CD14-positive monocyte (primary cell): ENCODE measurements around the gene KCNQ1OT1. TPM values are rescaled to one million over a fixed set of nuclear protein-coding genes. Genes with fewer than 3 reads are reported as not detected.
A peak's percentile ranks its signal among the peaks of the same experiment; 100 is the strongest.

ENCODE experiments used
- DNase-seq, 3 donors: peaks; one replicate each; pipeline ENCODE4 v3.0.0-alpha.2; 2011 to 2022
- H2AFZ ChIP-seq: 2 replicates; pipeline ENCODE4 v1.6.0; 2012; ENCODE audit warnings: mild to moderate bottlenecking, low read depth, low read length, inconsistent platforms; ENCODE audit not compliant: insufficient read depth, poor library complexity, severe bottlenecking
- H3K27ac ChIP-seq, 2 donors: 1 replicate in 1 of 2; 2 replicates in 1 of 2; pipeline ENCODE4 v1.5.1; 2012 to 2013; ENCODE audit warnings: low read length in 2 of 2, control low read depth in 1 of 2, inconsistent platforms in 1 of 2, low read depth in 1 of 2, mild to moderate bottlenecking in 1 of 2
- H3K27me3 ChIP-seq, 2 donors: one replicate each; pipeline versions ENCODE4 v1.6.0 to v1.6.1; 2011 to 2013; ENCODE audit warnings: low read length in 2 of 2; ENCODE audit not compliant: control insufficient read depth in 2 of 2, insufficient read depth in 2 of 2
- H3K36me3 ChIP-seq, 2 donors: replicated peaks in 1 of 2; 1 replicate in 1 of 2; 2 replicates in 1 of 2; pipeline versions ENCODE4 v1.5.1 to v1.6.1; 2012 to 2013; ENCODE audit warnings: low read length in 2 of 2, control low read depth in 1 of 2, inconsistent platforms in 1 of 2, mild to moderate bottlenecking in 1 of 2; ENCODE audit not compliant: insufficient read depth in 2 of 2, control insufficient read depth in 1 of 2
- H3K4me1 ChIP-seq, 2 donors: 1 replicate in 1 of 2; 2 replicates in 1 of 2; pipeline versions ENCODE4 v1.5.1 to v1.6.1; 2012 to 2013; ENCODE audit warnings: low read length in 2 of 2, control low read depth in 1 of 2, inconsistent platforms in 1 of 2, mild to moderate bottlenecking in 1 of 2, moderate library complexity in 1 of 2; ENCODE audit not compliant: insufficient read depth in 2 of 2, control insufficient read depth in 1 of 2
- H3K4me2 ChIP-seq: replicated peaks from 2 replicates; pipeline ENCODE3; 2012; ENCODE audit warnings: low read length, moderate library complexity, mild to moderate bottlenecking; ENCODE audit not compliant: poor library complexity, severe bottlenecking; ENCODE audit errors: extremely low read depth
- H3K4me3 ChIP-seq, 3 experiments: fragments of 200-600 bp in 1 of 3; sonication (generic) in 1 of 3; replicated peaks in 1 of 3; 1 replicate in 2 of 3; 2 replicates in 1 of 3; pipeline ENCODE4 v1.5.1; 2011 to 2013; ENCODE audit warnings: low read length in 3 of 3, mild to moderate bottlenecking in 3 of 3, control low read depth in 2 of 3, low read depth in 2 of 3, inconsistent platforms in 1 of 3, moderate library complexity in 1 of 3
- H3K79me2 ChIP-seq: 2 replicates; pipeline ENCODE4 v1.6.0; 2012; ENCODE audit warnings: mild to moderate bottlenecking, control low read depth, inconsistent platforms, low read length, moderate library complexity; ENCODE audit not compliant: insufficient read depth
- H3K9ac ChIP-seq: 2 replicates; pipeline ENCODE4 v1.6.0; 2017; ENCODE audit warnings: low read length, mild to moderate bottlenecking; ENCODE audit not compliant: insufficient read depth, poor library complexity, severe bottlenecking
- H3K9me3 ChIP-seq, 2 donors: replicated peaks in 1 of 2; 1 replicate in 1 of 2; 2 replicates in 1 of 2; pipeline versions ENCODE4 v1.5.1 to v1.6.1; 2012 to 2013; ENCODE audit warnings: low read length in 2 of 2, control low read depth in 1 of 2; ENCODE audit not compliant: control insufficient read depth in 1 of 2, insufficient read depth in 1 of 2
- H4K20me1 ChIP-seq: 2 replicates; pipeline ENCODE4 v1.6.0; 2012; ENCODE audit warnings: mild to moderate bottlenecking, low read length, control low read depth, moderate library complexity; ENCODE audit not compliant: insufficient read depth
- H3K27ac Mint-ChIP-seq, 7 donors: one replicate each; pipeline ENCODE4 v1.8.0; 2020; ENCODE audit warnings: mild to moderate bottlenecking in 7 of 7, mixed read lengths in 7 of 7, moderate library complexity in 6 of 7, inconsistent platforms in 2 of 7
- H3K27me3 Mint-ChIP-seq, 3 donors: one replicate each; pipeline ENCODE4 v1.8.0; 2021 to 2022; ENCODE audit warnings: low read depth in 3 of 3, mild to moderate bottlenecking in 3 of 3, mixed read lengths in 3 of 3, moderate library complexity in 3 of 3, inconsistent platforms in 1 of 3
- H3K36me3 Mint-ChIP-seq, 2 donors: one replicate each; pipeline ENCODE4 v1.8.0; 2020; ENCODE audit warnings: mixed read lengths in 2 of 2, inconsistent platforms in 1 of 2, mild to moderate bottlenecking in 1 of 2
- H3K4me1 Mint-ChIP-seq: one replicate; pipeline ENCODE4 v1.8.0; 2020; ENCODE audit warnings: mild to moderate bottlenecking, mixed read lengths
- H3K4me3 Mint-ChIP-seq, 2 donors: one replicate each; pipeline ENCODE4 v1.8.0; 2020; ENCODE audit warnings: mild to moderate bottlenecking in 2 of 2, mixed read lengths in 2 of 2, moderate library complexity in 1 of 2
- H3K9me3 Mint-ChIP-seq, 7 donors: one replicate each; pipeline ENCODE4 v1.8.0; 2020 to 2022; ENCODE audit warnings: mixed read lengths in 7 of 7, mild to moderate bottlenecking in 6 of 7, moderate library complexity in 6 of 7, inconsistent platforms in 2 of 7
- CTCF ChIP-seq: fragments of 200-600 bp; IDR thresholded peaks from one replicate; pipeline ENCODE4 v1.8.0; 2022; ENCODE audit warnings: antibody characterized with exemption, mild to moderate bottlenecking
- WGBS: methylation state at CpG from one replicate; pipeline ENCODE4 v1.1.5; 2013; ENCODE audit warnings: missing lambda C conversion rate; ENCODE audit not compliant: insufficient coverage; 5-methylcytosine and 5-hydroxymethylcytosine counted together
- intact Hi-C, 2 donors: fragments of 100-400 bp; cut with micrococcal nuclease; formaldehyde crosslinking; loops; one replicate each; pipeline versions ENCODE4 v1.15.0 to v1.15.1; 2023
- polyA plus RNA-seq, 3 donors: library from polyadenylated mRNA; depleted of rRNA in 1 of 3; unstranded in 2 of 3; stranded (reverse) in 1 of 3; fragments of 300-500 nt in 2 of 3; fragments of >200 nt in 1 of 3; fragmentation: Illumina TruSeq in 2 of 3; gene quantifications; 1 replicate in 2 of 3; 2 replicates in 1 of 3; pipeline ENCODE4 v1.2.3, GENCODE V29; 2012 to 2021

KCNQ1OT1 gene
- polyA plus RNA-seq, 3 donors: 0.01 to 0.04 (median 0.03) TPM

GRCh38 chr11:2728128-2728662 is 28.4 kb upstream of the KCNQ1OT1 start:
- peaks cover 7 to 17% of the 10 kb centered on the region in 2 donors for H3K36me3 Mint-ChIP-seq
- 92% methylated on average over 17 of the region's 17 CpGs for WGBS
- peaks cover 0 to 1% (median 0%) of the 10 kb centered on the region in 7 donors for H3K9me3 Mint-ChIP-seq
- H3K4me3 Mint-ChIP-seq: no peak overlapping the region
- no peak overlapping the region for H3K4me2 ChIP-seq
- peak overlapping the region in 1 of 7 donors; percentile 68 for H3K27ac Mint-ChIP-seq
- intact Hi-C loops: no loop called here
- H3K27me3 ChIP-seq: no peaks in the 10 kb centered on the region
- H3K4me1 ChIP-seq: no peaks in the 10 kb centered on the region
- peaks cover 3 to 5% (median 3%) of the 10 kb centered on the region in 3 donors for H3K27me3 Mint-ChIP-seq
- peaks cover 0 to 7% of the 10 kb centered on the region in 2 donors for H3K36me3 ChIP-seq
- H4K20me1 ChIP-seq: peaks cover 81% of the 10 kb centered on the region
- H3K4me1 Mint-ChIP-seq: no peaks in the 10 kb centered on the region
- no peak overlapping the region for H3K27ac ChIP-seq
- H3K9me3 ChIP-seq: no peaks in the 10 kb centered on the region
- TF ChIP-seq CTCF: no peak
- no peak overlapping the region for H3K9ac ChIP-seq
- H3K4me3 ChIP-seq: no peak overlapping the region
- DNase-seq: no peak
- H2AFZ ChIP-seq: no peak overlapping the region
- no peaks in the 10 kb centered on the region for H3K79me2 ChIP-seq

GRCh38 chr11:2726964-2727363 is 27.2 kb upstream of the KCNQ1OT1 start:
- Histone ChIP-seq H3K9me3 (no peaks in the 10 kb centered on the region), H3K36me3 (peaks cover 0 to 7% of the 10 kb centered on the region in 2 donors), H3K4me3 (no peak overlapping the region), H3K79me2 (no peaks in the 10 kb centered on the region), H3K9ac (no peak overlapping the region), H3K4me1 (no peaks in the 10 kb centered on the region), H3K27ac (no peak overlapping the region), H3K4me2 (no peak overlapping the region), H3K27me3 (no peaks in the 10 kb centered on the region), H4K20me1 (peaks cover 85% of the 10 kb centered on the region), H2AFZ (no peak overlapping the region)
- Mint-ChIP-seq H3K9me3 (peaks cover 0 to 1% (median 0%) of the 10 kb centered on the region in 7 donors), H3K4me1 (no peaks in the 10 kb centered on the region), H3K4me3 (no peak overlapping the region), H3K36me3 (peaks cover 7 to 17% of the 10 kb centered on the region in 2 donors), H3K27ac (peak overlapping the region in 1 of 7 donors; percentile 76), H3K27me3 (peaks cover 3 to 7% (median 3%) of the 10 kb centered on the region in 3 donors)
- DNase-seq: no peak
- WGBS: 96% methylated on average over 4 of the region's 4 CpGs
- TF ChIP-seq CTCF: no peak
- intact Hi-C loops: no loop called here
